HepG2 (cell line): Measurements from ENCODE around the gene TMCC1. TPM values are rescaled to one million over a fixed set of nuclear protein-coding genes. Genes with fewer than 3 reads are reported as not detected.

Source experiments
- ATAC-seq: fragments of 200-7000 bp; cut with Tn5 transposase; 3 replicates; pipeline ENCODE4 v1.9.1; 2020; ENCODE audit warnings: mild to moderate bottlenecking, moderate library complexity
- BruUV-seq: library from RNA; stranded (reverse); fragments of 400-500 nt; replicated peaks from 2 replicates; lab custom pipeline; 2021; lab: Mats Ljungman, UMichigan
- CTCF ChIA-PET: fragments of 300-600 bp; formaldehyde crosslinking; extraction: SDS; loops from one replicate; lab custom pipeline; 2021; ENCODE audit warnings: low total read pairs, inconsistent platforms, low intra/inter-chr PET ratio; lab: Yijun Ruan, JAX
- POLR2A ChIA-PET: fragments of 350-600 bp; sonication (Branson Sonifier 250); formaldehyde crosslinking; loops from one replicate; lab custom pipeline; 2020; ENCODE audit warnings: antibody characterized with exemption, inconsistent platforms; lab: Yijun Ruan, JAX
- DNase-seq: peaks from one replicate; pipeline ENCODE4 v3.0.0-alpha.2; 2015; ENCODE audit warnings: low spot score
- FAIRE-seq: peaks from 3 replicates; lab custom pipeline; 2011; peaks lifted over from hg19 to GRCh38; lab: Jason Lieb, UNC
- H2AFZ ChIP-seq: one replicate; pipeline ENCODE4 v1.6.1; 2011; ENCODE audit warnings: low read length, inconsistent platforms
- H3K27ac ChIP-seq: fragments of 300-600 bp; 3 replicates; pipeline ENCODE4 v1.8.0; 2011; ENCODE audit warnings: mixed run types, mild to moderate bottlenecking, mixed read lengths, low read length, inconsistent platforms; ENCODE audit not compliant: insufficient read depth; ENCODE audit errors: extremely low read length
- H3K27me3 ChIP-seq, 2 experiments: fragments of 200-600 bp in 1 of 2; 2 replicates in 1 of 2; 3 replicates in 1 of 2; pipeline versions ENCODE4 v1.6.0 to v1.8.0; 2011; ENCODE audit warnings: low read length in 2 of 2, mild to moderate bottlenecking in 2 of 2, moderate library complexity in 2 of 2, inconsistent platforms in 1 of 2; ENCODE audit not compliant: insufficient read depth in 2 of 2, control insufficient read depth in 1 of 2
- H3K36me3 ChIP-seq, 2 experiments: fragments of 200-600 bp in 1 of 2; replicated peaks in 1 of 2; 2 replicates in 1 of 2; 3 replicates in 1 of 2; pipeline versions ENCODE4 v1.5.1 to v1.8.0; 2011; ENCODE audit warnings: low read length in 2 of 2, inconsistent platforms in 1 of 2; ENCODE audit not compliant: insufficient read depth in 2 of 2, control insufficient read depth in 1 of 2
- H3K4me1 ChIP-seq: 2 replicates; pipeline ENCODE4 v1.5.1; 2012; ENCODE audit warnings: low read length, inconsistent platforms; ENCODE audit not compliant: insufficient read depth
- H3K4me2 ChIP-seq: 2 replicates; pipeline ENCODE4 v1.6.0; 2011; ENCODE audit warnings: low read depth, low read length, inconsistent platforms
- H3K4me3 ChIP-seq, 3 experiments: fragments of 200-600 bp in 1 of 3; sonication (generic), shearing (Covaris generic) in 1 of 3; replicated peaks in 1 of 3; 2 replicates each; pipeline ENCODE4 v1.5.1; 2011 to 2016; ENCODE audit warnings: low read length in 3 of 3, inconsistent platforms in 2 of 3, low read depth in 2 of 3, mild to moderate bottlenecking in 2 of 3, control low read depth in 1 of 3, mixed read lengths in 1 of 3; ENCODE audit not compliant: insufficient read depth in 1 of 3
- H3K79me2 ChIP-seq: one replicate; pipeline ENCODE4 v1.6.1; 2011; ENCODE audit warnings: low read length, inconsistent platforms; ENCODE audit not compliant: insufficient read depth
- H3K9ac ChIP-seq: 2 replicates; pipeline ENCODE4 v1.6.0; 2011; ENCODE audit warnings: mild to moderate bottlenecking, low read depth, low read length, inconsistent platforms; ENCODE audit not compliant: insufficient read depth
- H3K9me3 ChIP-seq: 2 replicates; pipeline ENCODE4 v1.5.1; 2012; ENCODE audit warnings: mild to moderate bottlenecking, low read length
- H4K20me1 ChIP-seq: 2 replicates; pipeline ENCODE4 v1.6.0; 2011; ENCODE audit warnings: inconsistent platforms, mild to moderate bottlenecking, low read length, moderate library complexity; ENCODE audit not compliant: insufficient read depth
- ATAD3A ChIP-seq: sonication (generic); formaldehyde crosslinking; IDR thresholded peaks from 2 replicates; pipeline ENCODE4 v1.4.0; 2020; ENCODE audit warnings: missing genetic modification reagents
- HCFC1 ChIP-seq: fragments of 150-350 bp; IDR thresholded peaks from 2 replicates; pipeline ENCODE4 v1.6.1; 2014; ENCODE audit warnings: low read depth, low read length
- MEF2D ChIP-seq: sonication (generic); formaldehyde crosslinking; IDR thresholded peaks from 2 replicates; pipeline ENCODE4 v1.5.1; 2020; ENCODE audit warnings: mild to moderate bottlenecking, missing genetic modification reagents
- MTA1 ChIP-seq: sonication (generic); formaldehyde crosslinking; IDR thresholded peaks from 2 replicates; pipeline ENCODE4 v1.4.0; 2020; ENCODE audit warnings: missing genetic modification reagents, mild to moderate bottlenecking, borderline replicate concordance
- NFAT5 ChIP-seq: sonication (generic); formaldehyde crosslinking; IDR thresholded peaks from 2 replicates; pipeline ENCODE4 v1.4.0; 2020; ENCODE audit warnings: missing genetic modification reagents
- NONO ChIP-seq, 2 experiments: fragments of 450-650 bp in 1 of 2; sonication (generic) in 1 of 2; formaldehyde crosslinking in 1 of 2; IDR thresholded peaks in 1 of 2; conservative IDR thresholded peaks in 1 of 2; 2 replicates each; pipeline versions ENCODE4 v1.6.1 to v1.8.0; 2017 to 2022; ENCODE audit warnings: mild to moderate bottlenecking in 1 of 2, missing genetic modification reagents in 1 of 2, moderate library complexity in 1 of 2
- NR2F6 ChIP-seq, 2 experiments: IDR thresholded peaks; 2 replicates each; pipeline ENCODE4 v1.6.1; 2016; ENCODE audit warnings: antibody characterized with exemption in 1 of 2, mild to moderate bottlenecking in 1 of 2
- RARG ChIP-seq: sonication (generic); formaldehyde crosslinking; IDR thresholded peaks from 2 replicates; pipeline ENCODE4 v1.4.0; 2020; ENCODE audit warnings: low read depth, mild to moderate bottlenecking, missing genetic modification reagents
- RERE ChIP-seq: IDR thresholded peaks from 2 replicates; pipeline ENCODE4 v1.6.1; 2016; ENCODE audit warnings: low read depth, missing genetic modification reagents, missing compliant biosample characterization
- SMAD3 ChIP-seq: sonication (generic); formaldehyde crosslinking; IDR thresholded peaks from 2 replicates; pipeline ENCODE4 v1.4.0; 2020; ENCODE audit warnings: missing genetic modification reagents
- SP140L ChIP-seq: sonication (generic); formaldehyde crosslinking; IDR thresholded peaks from 2 replicates; pipeline ENCODE4 v1.4.0; 2020; ENCODE audit warnings: missing genetic modification reagents, borderline replicate concordance
- ZNF12 ChIP-seq: sonication (generic); formaldehyde crosslinking; IDR thresholded peaks from 2 replicates; pipeline ENCODE4 v1.5.0; 2020; ENCODE audit warnings: missing genetic modification reagents
- ZNF253 ChIP-seq: sonication (generic); formaldehyde crosslinking; IDR thresholded peaks from 2 replicates; pipeline ENCODE4 v1.8.0; 2022; ENCODE audit warnings: mild to moderate bottlenecking, missing genetic modification reagents, borderline replicate concordance
- ZNF431 ChIP-seq: sonication (generic); formaldehyde crosslinking; IDR thresholded peaks from 2 replicates; pipeline ENCODE4 v1.9.0; 2022; ENCODE audit warnings: missing genetic modification reagents, low read depth, mild to moderate bottlenecking, borderline replicate concordance
- ZNF7 ChIP-seq: IDR thresholded peaks from 2 replicates; pipeline ENCODE4 v1.6.1; 2016; ENCODE audit warnings: missing biosample characterization, missing genetic modification reagents
- ZNF841 ChIP-seq: sonication (generic); formaldehyde crosslinking; IDR thresholded peaks from 2 replicates; pipeline ENCODE4 v1.8.1; 2023; ENCODE audit warnings: missing genetic modification reagents, borderline replicate concordance
- WGBS: methylation state at CpG from one replicate; pipeline ENCODE4 v1.1.6; 2017; ENCODE audit warnings: low lambda C conversion rate; 5-methylcytosine and 5-hydroxymethylcytosine counted together
- in situ Hi-C: cut with HindIII; loops from 2 replicates; pipeline ENCODE4 v1.10.0; 2017; ENCODE audit warnings: low pct_unique_long_range_greater_than_20kb; ENCODE audit not compliant: extremely low pct_ligation_motif_present
- intact Hi-C: fragments of 100-400 bp; cut with micrococcal nuclease; formaldehyde crosslinking; loops from one replicate; pipeline ENCODE4 v1.10.0; 2022; ENCODE audit not compliant: unreplicated experiment
- polyA plus RNA-seq, 8 experiments: library from polyadenylated mRNA; depleted of rRNA in 3 of 8; stranded (reverse) in 7 of 8; unstranded in 1 of 8; fragments of >200 nt; fragmentation: Illumina TruSeq in 4 of 8; extraction: Trizol in 4 of 8; gene quantifications; 2 replicates each; pipeline versions ENCODE4 v1.2.1 to v1.2.3, GENCODE V29; 2011 to 2016; ENCODE audit warnings: low read depth in 4 of 8, missing spikeins in 1 of 8, mixed read lengths in 1 of 8; ENCODE audit not compliant: insufficient read depth in 1 of 8
- total RNA-seq, 5 experiments: library from RNA; depleted of rRNA; stranded (reverse); fragments of >200 nt; fragmentation: Illumina TruSeq; extraction: Trizol; gene quantifications; 2 replicates each; pipeline ENCODE4 v1.2.3, GENCODE V29; 2016; ENCODE audit warnings: low read depth in 1 of 5

The TMCC1 gene
- total and polyA plus RNA-seq, 2 of the 13 experiments (the other 11 are each of a cell fraction or from before 2014, with no cell fraction given), result 12.1 to 264 TPM

GRCh38 chr3:129758306-129758705 is 135.2 kb downstream of the TMCC1 start:
- Histone ChIP-seq H3K4me2 (no peak overlapping the region), H3K4me1 (no peaks in the 10 kb centered on the region), H4K20me1 (no peaks in the 10 kb centered on the region), H3K79me2 (no peaks in the 10 kb centered on the region), H2AFZ (no peak overlapping the region), H3K9ac (no peak overlapping the region), H3K27me3 (no peaks in the 10 kb centered on the region), H3K36me3 (no peaks in the 10 kb centered on the region), H3K9me3 (peaks cover under 1% of the 10 kb centered on the region; the same call in 1 of the 2 replicates), H3K27ac (no peak overlapping the region), H3K4me3 (no peak overlapping the region)
- ATAC-seq (no peak), DNase-seq (no peak), FAIRE-seq (no peak)
- WGBS, result 88% methylated on average over 2 of the region's 2 CpGs
- BruUV-seq, result no TSS peak
- ChIA-PET CTCF (no interaction called here), POLR2A (no interaction called here)
- intact Hi-C loops (no loop called here), in situ Hi-C loops (no loop called here)
- no peak for TF ChIP-seq RARG (CRISPR knock-in tag)
- no peak for TF ChIP-seq ZNF431
- no peak for TF ChIP-seq RERE (CRISPR knock-in tag)
- TF ChIP-seq SMAD3, result no peak
- no peak for TF ChIP-seq NR2F6 (IDR thresholded peaks at IDR 0.05)
- TF ChIP-seq NR2F6 (CRISPR knock-in tag; IDR thresholded peaks at IDR 0.05), result no peak
- no peak for TF ChIP-seq ZNF7 (CRISPR knock-in tag)
- no peak for TF ChIP-seq ZNF841 (CRISPR knock-in tag)
- TF ChIP-seq ZNF253 (CRISPR knock-in tag), result no peak
- TF ChIP-seq ATAD3A (CRISPR knock-in tag), result no peak
- TF ChIP-seq MTA1, result no peak
- TF ChIP-seq ZNF12 (CRISPR knock-in tag), result no peak
- no peak for TF ChIP-seq SP140L
- no peak for TF ChIP-seq MEF2D
- TF ChIP-seq NONO (IDR thresholded peaks at IDR 0.05), result no peak
- TF ChIP-seq NONO (CRISPR knock-in tag; conservative IDR thresholded peaks at IDR 0.05), result no peak
- no peak for TF ChIP-seq NFAT5 (CRISPR knock-in tag)
- no peak for TF ChIP-seq HCFC1
